Stimulated activated CD4-positive, alpha-beta T cell treated with anti-CD3 and anti-CD28 coated beads, Interleukin-15, amount 100 ng/mL, for 24 hours (primary cell): Measurements from ENCODE around the gene NMNAT3.

Experiments used
- DNase-seq: peaks from one replicate; pipeline ENCODE4 v3.0.0-alpha.2; 2020

The NMNAT3 gene

DNA sequence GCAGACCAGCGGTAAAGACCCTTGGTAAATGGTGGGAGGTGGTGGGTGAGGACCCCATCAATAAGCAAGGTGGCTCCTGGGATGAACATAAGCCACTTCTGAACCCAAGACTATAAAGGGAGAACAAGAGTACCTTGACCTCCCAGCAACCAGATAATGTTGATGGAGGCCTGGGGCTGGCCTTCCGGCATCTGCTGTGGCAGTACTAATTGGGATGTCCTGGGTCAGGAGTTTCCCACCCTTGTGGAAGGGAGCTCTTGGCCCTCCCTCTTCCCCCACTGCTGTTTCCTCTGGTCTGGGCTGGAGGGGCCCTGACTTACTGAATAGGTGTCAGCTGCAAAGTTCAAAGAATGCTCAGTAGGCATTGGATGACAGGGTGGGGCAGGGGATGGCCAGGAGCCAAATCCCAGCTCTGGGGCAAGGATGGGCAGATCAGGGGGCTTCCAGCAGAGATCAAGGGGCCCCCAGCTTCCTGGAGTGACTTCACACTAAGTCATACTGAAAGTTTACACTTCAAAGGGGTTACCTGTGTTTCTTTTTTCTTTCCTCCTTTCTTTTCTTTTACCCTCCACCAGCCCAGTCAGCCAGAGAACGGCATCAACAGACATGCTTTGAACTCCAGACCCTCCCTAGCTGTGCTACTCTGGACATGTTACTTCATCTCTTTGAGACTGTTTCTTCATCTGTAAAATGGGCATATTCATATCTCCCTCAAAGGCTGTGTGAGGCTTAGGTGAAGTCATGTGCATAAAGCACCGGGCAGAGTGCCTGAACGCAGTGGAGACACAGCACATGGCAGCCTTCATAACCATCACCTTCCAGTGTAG is 139.8 kb downstream of the NMNAT3 start:
- DNase-seq: no peak

- no peak for DNase-seq
Observed at GRCh38 chr3:139537361-139537760, 140.4 kb downstream of the NMNAT3 start.

DNA sequence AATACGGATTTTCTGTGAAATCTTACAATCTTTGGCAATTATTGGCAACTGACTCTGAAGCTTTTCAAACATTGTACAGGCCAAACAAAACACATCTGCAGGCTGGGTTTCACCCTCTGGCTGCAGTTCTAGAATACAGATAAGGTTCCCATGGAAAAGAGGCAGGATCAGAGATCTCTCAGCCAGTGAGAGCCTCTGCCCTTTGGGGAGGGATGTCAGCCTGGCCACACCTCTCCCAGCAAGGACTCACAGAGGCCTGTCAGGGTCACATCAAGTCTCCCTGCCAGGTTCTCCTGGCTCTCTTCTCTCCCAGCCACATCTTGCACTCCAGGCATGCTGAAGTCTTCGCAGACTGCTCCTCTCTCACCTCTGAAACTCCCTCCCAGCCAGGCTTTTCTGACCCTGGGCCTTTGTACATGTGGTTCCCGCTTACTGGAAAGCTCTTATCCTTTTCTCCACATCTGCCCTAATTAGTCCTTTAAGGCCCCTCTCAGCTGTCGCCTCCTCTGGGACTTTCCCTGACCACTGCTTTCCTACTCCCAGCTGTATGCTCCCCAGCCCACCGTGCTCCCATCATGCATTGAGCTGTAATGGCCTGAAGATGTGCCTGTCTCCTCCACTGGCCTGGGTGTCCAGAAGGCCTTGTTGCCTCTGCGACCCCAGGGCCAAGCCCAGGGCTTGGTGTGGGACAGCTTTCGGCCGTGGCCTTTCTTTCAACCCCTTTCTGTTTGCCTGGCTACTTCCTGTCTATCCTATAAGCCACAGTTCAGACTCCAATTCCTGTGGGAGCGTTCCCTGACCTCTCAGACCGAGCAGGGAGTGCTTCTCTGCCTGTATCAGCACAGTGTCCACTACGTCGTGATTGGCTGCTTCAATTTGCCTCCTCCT is 142.5 kb downstream of the NMNAT3 start:
- no peak for DNase-seq

DNA sequence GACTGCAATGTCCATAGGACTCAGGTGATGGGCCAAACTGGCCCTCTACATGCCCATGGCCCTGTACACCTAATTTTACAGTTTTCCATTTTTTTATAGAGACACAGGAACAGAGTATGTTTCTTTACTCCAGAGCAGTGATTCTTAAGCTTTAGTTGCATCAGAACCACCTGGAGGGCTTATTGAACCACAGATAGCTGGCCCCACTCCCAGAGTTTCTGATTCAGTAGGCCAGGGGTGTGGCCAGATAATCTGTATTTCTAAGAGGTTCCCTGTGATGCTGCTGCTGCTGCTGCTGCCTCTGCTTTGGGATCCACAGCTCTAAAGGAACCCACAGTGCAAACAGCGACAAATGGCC is 143.3 kb downstream of the NMNAT3 start:
- no peak for DNase-seq

DNA sequence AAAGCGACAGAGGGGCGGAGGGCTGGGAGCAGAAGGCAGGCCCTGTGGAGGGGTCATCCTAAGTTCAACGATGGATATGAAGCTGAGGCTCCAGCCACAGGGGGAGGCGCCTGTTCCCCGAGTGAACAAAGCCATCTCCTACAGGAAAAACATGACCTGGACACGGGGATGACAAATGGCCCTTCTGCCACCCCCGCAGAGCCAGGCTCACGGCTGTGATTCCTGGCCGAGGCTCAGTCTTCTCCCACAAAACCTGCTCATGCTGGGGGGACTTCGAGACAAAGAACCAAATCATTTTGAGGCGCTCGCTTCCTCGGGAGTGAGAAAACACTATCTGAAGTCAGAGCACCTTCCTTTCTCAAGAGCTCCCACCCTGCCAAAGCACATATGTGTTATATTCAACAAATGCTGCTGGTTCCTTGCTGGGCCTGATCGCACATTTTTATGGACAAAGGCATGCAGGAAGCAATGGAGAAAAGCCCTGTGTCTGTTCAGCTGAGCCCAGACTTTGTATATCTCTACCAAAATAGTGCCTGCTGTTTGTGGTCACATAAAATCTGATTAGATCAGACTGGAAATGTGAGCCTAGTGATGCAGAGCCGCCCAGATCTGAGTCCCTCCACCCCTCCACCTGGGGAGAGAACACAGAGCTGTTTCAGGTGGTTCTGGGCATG is 143.9 kb downstream of the NMNAT3 start:
- no peak for DNase-seq

DNA sequence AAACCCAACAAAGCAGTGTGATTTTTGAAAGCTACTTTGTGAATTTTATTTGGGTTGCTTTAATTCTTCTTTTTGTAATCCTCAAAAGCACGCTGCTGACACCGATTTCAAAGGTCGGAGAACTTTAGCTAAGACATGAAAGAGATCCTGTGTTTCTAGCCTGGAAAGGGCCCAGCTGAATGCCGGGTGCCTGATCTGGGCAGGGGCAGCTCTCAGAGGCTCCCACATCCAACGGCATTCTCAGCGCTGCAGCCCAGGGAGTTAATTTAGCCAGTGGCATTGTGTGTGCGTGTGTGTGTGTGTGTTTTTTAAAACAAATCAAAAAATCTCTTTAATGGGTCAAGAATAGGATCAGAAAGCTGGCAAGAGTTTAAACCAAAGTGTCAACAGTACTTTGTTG is 144.8 kb downstream of the NMNAT3 start:
- no peak for DNase-seq

DNA sequence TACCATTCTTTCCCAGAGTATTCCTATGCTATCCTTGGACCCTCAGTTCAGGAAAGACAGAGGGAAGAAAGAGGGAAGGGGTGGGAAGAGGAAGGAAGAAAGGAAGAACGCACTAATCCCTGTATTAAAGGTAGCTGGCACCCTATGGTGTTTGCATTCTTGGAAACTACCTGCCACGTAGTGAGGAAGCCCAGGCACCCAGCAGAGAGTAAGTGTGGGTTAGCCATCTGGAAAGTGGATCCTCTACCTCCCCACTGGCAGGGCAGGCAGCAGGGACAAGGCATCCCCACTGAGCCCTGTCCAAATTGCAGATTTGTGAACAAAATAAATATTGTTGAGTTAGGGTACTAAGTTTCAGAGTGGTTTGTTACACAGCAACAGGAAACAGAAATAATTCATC is 147.1 kb downstream of the NMNAT3 start:
- no peak for DNase-seq

DNA sequence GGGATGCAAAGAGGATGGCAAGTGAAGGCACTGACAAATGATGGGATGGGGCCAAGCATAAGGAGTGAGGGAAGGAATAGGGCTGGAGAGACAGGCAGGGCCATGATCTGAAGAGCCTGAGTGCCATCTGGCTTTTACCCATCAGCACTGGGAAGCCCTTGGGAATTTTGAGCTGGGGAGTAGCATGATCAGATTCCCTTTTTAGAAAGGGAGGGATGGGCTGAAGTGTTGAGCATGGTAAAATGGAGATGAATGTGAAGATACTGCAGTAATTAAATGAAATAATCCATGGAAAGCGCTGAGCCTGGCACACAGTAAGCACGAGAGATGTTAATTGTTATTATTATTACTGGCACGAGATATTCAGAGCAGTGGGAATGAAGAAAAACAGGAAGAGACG is 148.1 kb downstream of the NMNAT3 start:
- no peak for DNase-seq

DNA sequence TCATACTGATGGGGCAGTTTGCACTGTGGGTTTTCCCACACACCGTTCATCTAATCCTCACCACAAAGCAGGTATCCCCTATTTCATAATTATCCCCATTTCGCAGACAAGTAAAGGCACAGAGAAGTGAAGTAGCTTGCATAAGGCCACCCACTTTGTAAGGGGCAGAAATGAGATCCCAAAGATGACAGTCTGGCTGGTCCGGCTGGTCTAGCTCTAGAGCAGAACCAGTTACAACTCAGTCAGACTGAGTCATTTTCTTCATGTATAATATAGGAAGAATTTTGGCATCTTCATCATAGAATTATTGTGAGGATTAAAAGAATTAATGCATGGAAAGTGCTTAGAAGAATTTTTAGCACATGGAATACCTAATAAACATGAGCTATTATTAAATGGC is 148.8 kb downstream of the NMNAT3 start:
- no peak for DNase-seq

DNA sequence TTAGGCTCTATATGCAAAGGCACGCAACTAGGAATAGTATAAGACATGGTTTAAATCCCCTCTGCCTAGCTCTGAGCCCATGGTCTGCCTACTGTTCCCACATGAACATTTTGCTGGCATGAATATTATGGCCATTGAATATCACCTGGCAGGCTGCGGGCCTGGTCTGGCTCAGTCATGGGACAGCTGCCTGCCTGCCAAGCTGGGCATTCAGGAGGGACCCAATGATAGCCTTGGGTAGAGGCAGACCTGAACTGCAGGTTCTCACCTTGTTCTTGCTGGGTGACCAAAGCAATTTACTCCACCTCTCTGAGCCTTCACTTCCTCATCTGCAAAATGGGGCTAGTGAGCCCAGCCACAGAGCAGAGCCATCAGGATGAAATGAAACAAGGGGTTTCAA is 149.5 kb downstream of the NMNAT3 start:
- DNase-seq: no peak

- DNase-seq: no peak
Observed at GRCh38 chr3:139527265-139527664, 150.5 kb downstream of the NMNAT3 start.

DNA sequence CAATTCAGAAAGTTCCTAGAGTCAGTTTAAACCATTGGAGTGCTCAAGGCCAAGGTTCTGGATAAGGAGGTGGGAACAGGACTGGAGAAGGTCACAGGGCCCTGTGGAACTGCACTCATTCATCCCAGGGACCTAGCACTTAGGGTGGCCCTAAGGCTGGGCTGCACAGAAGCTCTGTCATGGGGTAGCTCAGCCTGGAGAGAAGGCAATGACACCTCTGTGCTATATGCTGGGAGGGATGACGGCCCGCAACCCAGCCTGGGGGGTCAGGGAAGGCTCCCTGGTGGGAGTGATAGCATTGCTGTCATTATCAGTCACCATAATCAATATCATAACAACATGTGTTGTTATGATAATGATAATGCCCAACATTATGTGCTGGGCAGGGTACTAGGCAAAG is 151.6 kb downstream of the NMNAT3 start:
- DNase-seq: no peak

- no peak for DNase-seq
Observed at GRCh38 chr3:139524841-139525636, 152.7 kb downstream of the NMNAT3 start.

GRCh38 chr3:139523718-139524117 is 154.1 kb downstream of the NMNAT3 start:
- DNase-seq: no peak

DNA sequence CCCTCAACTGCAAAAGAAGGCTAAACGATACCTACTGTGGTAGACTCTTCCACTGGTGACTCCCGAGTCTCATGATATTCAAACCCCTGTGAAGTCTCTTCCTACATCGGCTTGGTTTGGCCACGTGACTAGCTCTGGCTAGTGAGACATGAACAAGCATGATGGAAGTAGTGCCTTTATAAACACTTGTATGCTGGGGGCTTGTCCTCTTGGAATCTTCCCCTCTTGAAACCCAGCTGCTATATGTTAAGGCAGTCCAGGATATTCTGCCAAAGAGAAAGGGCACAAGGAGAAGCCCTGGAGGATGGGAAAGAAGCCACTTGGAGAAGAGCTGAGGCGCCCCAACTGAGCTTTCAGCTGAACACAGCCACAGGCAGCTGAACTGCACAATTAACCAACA is 154.6 kb downstream of the NMNAT3 start:
- no peak for DNase-seq

DNA sequence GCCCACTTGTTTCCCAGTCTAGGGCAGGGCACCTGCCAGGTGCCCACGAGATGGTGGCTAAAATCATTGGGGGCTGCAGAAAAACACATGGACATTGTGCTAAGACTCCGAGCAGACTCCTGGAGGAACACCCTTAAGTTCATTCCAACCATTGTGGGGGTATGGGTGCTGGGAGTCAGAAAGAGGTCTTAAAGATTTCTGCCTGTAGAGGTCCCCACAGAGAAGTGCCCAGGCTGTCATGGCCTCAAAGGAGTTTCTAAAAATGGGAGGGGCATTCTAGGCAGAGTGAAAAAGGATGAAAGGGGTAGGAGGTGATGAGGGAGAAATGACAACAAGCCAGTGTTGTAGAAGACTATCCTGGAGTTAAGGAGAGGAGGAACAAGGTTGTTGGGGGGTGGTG is 155.4 kb downstream of the NMNAT3 start:
- DNase-seq: no peak

GRCh38 chr3:139521816-139522215 is 156.0 kb downstream of the NMNAT3 start:
- DNase-seq: no peak

DNA sequence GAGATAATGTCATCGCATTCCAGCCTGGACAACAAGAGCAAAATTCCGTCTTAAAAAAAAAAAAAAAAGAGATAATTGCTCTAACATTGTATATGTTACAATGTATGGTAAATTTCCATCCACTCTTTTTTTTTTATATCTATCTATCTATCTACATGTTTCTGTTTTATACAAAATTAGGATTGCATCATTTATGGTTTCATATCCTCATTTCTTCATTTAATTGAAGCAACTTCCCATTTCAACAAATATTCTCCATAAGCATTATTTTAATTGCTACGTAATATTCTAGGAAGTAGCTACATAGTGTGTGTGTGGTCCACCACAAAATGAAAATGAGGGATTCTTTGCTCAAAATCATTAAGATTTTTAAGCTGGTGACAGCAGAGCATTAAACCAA is 156.6 kb downstream of the NMNAT3 start:
- no peak for DNase-seq

- DNase-seq: peak; percentile 41
Observed at GRCh38 chr3:139519998-139520737, 157.6 kb downstream of the NMNAT3 start.

GRCh38 chr3:139518926-139519842 is 158.6 kb downstream of the NMNAT3 start:
- no peak for DNase-seq

GRCh38 chr3:139518306-139518705 is 159.5 kb downstream of the NMNAT3 start:
- DNase-seq: no peak
